ENCODE measurements around the gene TMIGD1. TPM values are rescaled to one million over a fixed set of nuclear protein-coding genes. Genes with fewer than 3 reads are reported as not detected.

TMIGD1 gene
- total and polyA plus RNA-seq, 2 donors (not counting 1 experiment from before 2014, with no cell fraction given) = not detected

- H3K4me3 ChIP-seq (ENCODE audit: control extremely low read depth in 1 of 5, extremely low read depth in 1 of 5, insufficient read depth in 1 of 5, low read depth in 2 of 5, low read length in 4 of 5) = no peak overlapping the region
- no peaks in the 10 kb centered on the region for H3K36me3 ChIP-seq (replicated peaks in 1 of 2; ENCODE audit: control extremely low read depth in 1 of 2, control insufficient read depth in 1 of 2, extremely low read depth in 1 of 2, insufficient read depth in 2 of 2, low read length in 1 of 2)
- no peaks in the 10 kb centered on the region for H4K20me1 ChIP-seq (ENCODE audit: control insufficient read depth, insufficient read depth, low read length, poor library complexity, severe bottlenecking)
- no peak overlapping the region for H3K4me3 Mint-ChIP-seq
- no peaks in the 10 kb centered on the region for H3K79me2 ChIP-seq (ENCODE audit: control insufficient read depth, insufficient read depth, low read length)
- H3K9ac ChIP-seq (ENCODE audit: low read length) = no peak overlapping the region
- no peaks in the 10 kb centered on the region for H3K9me3 ChIP-seq (ENCODE audit: control extremely low read depth in 1 of 3, control insufficient read depth in 2 of 3, insufficient read depth in 1 of 3, low read length in 2 of 3)
- ChIA-PET CTCF (no interaction called here), POLR2A (no interaction called here)
- TF ChIP-seq CTCF (IDR thresholded peaks at IDR 0.05) (no peak), EZH2 (IDR thresholded peaks at IDR 0.05; ENCODE audit: borderline replicate concordance, insufficient read depth, low read depth, low read length, poor library complexity, severe bottlenecking) (no peak)
- peaks cover 24% of the 10 kb centered on the region for H3K27me3 Mint-ChIP-seq
- DNase-seq (no peak), ATAC-seq (ENCODE audit: low read depth) (no peak)
- no peaks in the 10 kb centered on the region for H3K9me3 Mint-ChIP-seq (ENCODE audit: insufficient read depth)
- no peaks in the 10 kb centered on the region for H3K4me1 ChIP-seq (ENCODE audit: control insufficient read depth in 2 of 2, insufficient read depth in 2 of 2, low read length in 2 of 2)
- no peaks in the 10 kb centered on the region for H3K27me3 ChIP-seq (replicated peaks in 1 of 4; ENCODE audit: control extremely low read depth in 1 of 4, control insufficient read depth in 3 of 4, insufficient read depth in 4 of 4, low read length in 3 of 4)
- H3K4me2 ChIP-seq (replicated peaks; ENCODE audit: low read depth, low read length, poor library complexity, severe bottlenecking) = no peak overlapping the region
- no peaks in the 10 kb centered on the region for H3K4me1 Mint-ChIP-seq
- intact Hi-C loops (cut with micrococcal nuclease) = no loop called here
- H2AFZ ChIP-seq (ENCODE audit: insufficient read depth, low read depth, low read length, poor library complexity, severe bottlenecking) = no peak overlapping the region
- H3K27ac Mint-ChIP-seq = no peak overlapping the region
- no CpG with 5 or more reads among the region's 2 CpGs for WGBS (ENCODE audit: insufficient coverage)
- H3K27ac ChIP-seq (ENCODE audit: low read length in 2 of 2) = no peak overlapping the region
Measured at GRCh38 chr17:30310562-30310961, 23.3 kb downstream of the TMIGD1 start.

- H3K9ac ChIP-seq (ENCODE audit: low read length) = no peak overlapping the region
- H3K27ac ChIP-seq (ENCODE audit: low read length in 2 of 2) = no peak overlapping the region
- intact Hi-C loops (cut with micrococcal nuclease) = no loop called here
- no peaks in the 10 kb centered on the region for H3K4me1 ChIP-seq (ENCODE audit: control insufficient read depth in 2 of 2, insufficient read depth in 2 of 2, low read length in 2 of 2)
- Mint-ChIP-seq H3K4me3 (no peak overlapping the region), H3K4me1 (no peaks in the 10 kb centered on the region), H3K9me3 (ENCODE audit: insufficient read depth) (no peaks in the 10 kb centered on the region), H3K27me3 (peaks cover 19% of the 10 kb centered on the region), H3K27ac (no peak overlapping the region)
- no peaks in the 10 kb centered on the region for H3K36me3 ChIP-seq (replicated peaks in 1 of 2; ENCODE audit: control extremely low read depth in 1 of 2, control insufficient read depth in 1 of 2, extremely low read depth in 1 of 2, insufficient read depth in 2 of 2, low read length in 1 of 2)
- H3K27me3 ChIP-seq (replicated peaks in 1 of 4; ENCODE audit: control extremely low read depth in 1 of 4, control insufficient read depth in 3 of 4, insufficient read depth in 4 of 4, low read length in 3 of 4) = no peaks in the 10 kb centered on the region
- DNase-seq (no peak), ATAC-seq (ENCODE audit: low read depth) (no peak)
- ChIA-PET CTCF (no interaction called here), POLR2A (no interaction called here)
- H3K79me2 ChIP-seq (ENCODE audit: control insufficient read depth, insufficient read depth, low read length) = no peaks in the 10 kb centered on the region
- WGBS (ENCODE audit: insufficient coverage) = 83% methylated on average over 1 of the region's 6 CpGs
- no peak overlapping the region for H3K4me2 ChIP-seq (replicated peaks; ENCODE audit: low read depth, low read length, poor library complexity, severe bottlenecking)
- H4K20me1 ChIP-seq (ENCODE audit: control insufficient read depth, insufficient read depth, low read length, poor library complexity, severe bottlenecking) = no peaks in the 10 kb centered on the region
- no peak overlapping the region for H3K4me3 ChIP-seq (ENCODE audit: control extremely low read depth in 1 of 5, extremely low read depth in 1 of 5, insufficient read depth in 1 of 5, low read depth in 2 of 5, low read length in 4 of 5)
- TF ChIP-seq EZH2 (IDR thresholded peaks at IDR 0.05; ENCODE audit: borderline replicate concordance, insufficient read depth, low read depth, low read length, poor library complexity, severe bottlenecking) = no peak
- no peak for TF ChIP-seq CTCF (IDR thresholded peaks at IDR 0.05)
- H2AFZ ChIP-seq (ENCODE audit: insufficient read depth, low read depth, low read length, poor library complexity, severe bottlenecking) = no peak overlapping the region
- H3K9me3 ChIP-seq (ENCODE audit: control extremely low read depth in 1 of 3, control insufficient read depth in 2 of 3, insufficient read depth in 1 of 3, low read length in 2 of 3) = no peaks in the 10 kb centered on the region
Measured at GRCh38 chr17:30309591-30309990, 24.3 kb downstream of the TMIGD1 start.
